ENCODE measurements around the gene CREB3L2. TPM values are rescaled to one million over a fixed set of nuclear protein-coding genes. Genes with fewer than 3 reads are reported as not detected.

Gene CREB3L2
- total RNA-seq, 1 experiment from 2014 or later, result 49.8 TPM

DNA sequence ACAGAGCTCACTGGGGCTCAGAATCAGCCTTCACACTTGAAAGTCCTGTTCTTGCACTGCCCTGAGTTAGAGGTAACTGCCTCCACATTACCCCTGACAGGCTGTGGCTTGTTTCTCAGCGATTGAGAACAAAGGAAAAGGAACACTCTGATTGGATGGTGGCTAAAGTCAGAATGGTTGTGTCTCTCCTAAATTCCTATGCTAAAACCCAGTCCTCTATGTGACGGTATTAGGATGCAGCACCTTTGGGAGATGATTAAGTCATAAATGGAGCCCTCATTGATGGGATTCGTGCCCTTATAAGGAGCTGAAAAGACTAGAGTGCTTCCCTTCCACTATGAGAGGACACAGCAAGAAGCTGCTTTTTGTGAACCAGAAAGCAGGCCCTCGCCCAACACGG, 116.2 kb downstream of the CREB3L2 start:
- CTCF ChIA-PET, result no interaction called here
- RAD21 ChIA-PET (ENCODE audit: low non-redundant PET in 1 of 2, low total read pairs in 2 of 2, uncharacterized antibody in 2 of 2, unreplicated experiment in 2 of 2), result no interaction called here

More for the DNA sequence above, 116.2 kb downstream of the CREB3L2 start:
- no peak for TF ChIP-seq EGR1 (IDR thresholded peaks at IDR 0.05; ENCODE audit: low read depth)
- TF ChIP-seq ZNF274 (IDR thresholded peaks at IDR 0.05; ENCODE audit: low read depth, low read length), result no peak
- TF ChIP-seq CTCF (IDR thresholded peaks at IDR 0.05 in 2 of 3, conservative IDR thresholded peaks at IDR 0.05 in 1 of 3; ENCODE audit: borderline replicate concordance in 1 of 3, insufficient read depth in 1 of 3, low read depth in 2 of 3, low read length in 2 of 3), result no peak
- TF ChIP-seq JUND (IDR thresholded peaks at IDR 0.05), result no peak
- no peak for TF ChIP-seq SIN3A (IDR thresholded peaks at IDR 0.05; ENCODE audit: low read depth)
- TF ChIP-seq, protein P1, sequence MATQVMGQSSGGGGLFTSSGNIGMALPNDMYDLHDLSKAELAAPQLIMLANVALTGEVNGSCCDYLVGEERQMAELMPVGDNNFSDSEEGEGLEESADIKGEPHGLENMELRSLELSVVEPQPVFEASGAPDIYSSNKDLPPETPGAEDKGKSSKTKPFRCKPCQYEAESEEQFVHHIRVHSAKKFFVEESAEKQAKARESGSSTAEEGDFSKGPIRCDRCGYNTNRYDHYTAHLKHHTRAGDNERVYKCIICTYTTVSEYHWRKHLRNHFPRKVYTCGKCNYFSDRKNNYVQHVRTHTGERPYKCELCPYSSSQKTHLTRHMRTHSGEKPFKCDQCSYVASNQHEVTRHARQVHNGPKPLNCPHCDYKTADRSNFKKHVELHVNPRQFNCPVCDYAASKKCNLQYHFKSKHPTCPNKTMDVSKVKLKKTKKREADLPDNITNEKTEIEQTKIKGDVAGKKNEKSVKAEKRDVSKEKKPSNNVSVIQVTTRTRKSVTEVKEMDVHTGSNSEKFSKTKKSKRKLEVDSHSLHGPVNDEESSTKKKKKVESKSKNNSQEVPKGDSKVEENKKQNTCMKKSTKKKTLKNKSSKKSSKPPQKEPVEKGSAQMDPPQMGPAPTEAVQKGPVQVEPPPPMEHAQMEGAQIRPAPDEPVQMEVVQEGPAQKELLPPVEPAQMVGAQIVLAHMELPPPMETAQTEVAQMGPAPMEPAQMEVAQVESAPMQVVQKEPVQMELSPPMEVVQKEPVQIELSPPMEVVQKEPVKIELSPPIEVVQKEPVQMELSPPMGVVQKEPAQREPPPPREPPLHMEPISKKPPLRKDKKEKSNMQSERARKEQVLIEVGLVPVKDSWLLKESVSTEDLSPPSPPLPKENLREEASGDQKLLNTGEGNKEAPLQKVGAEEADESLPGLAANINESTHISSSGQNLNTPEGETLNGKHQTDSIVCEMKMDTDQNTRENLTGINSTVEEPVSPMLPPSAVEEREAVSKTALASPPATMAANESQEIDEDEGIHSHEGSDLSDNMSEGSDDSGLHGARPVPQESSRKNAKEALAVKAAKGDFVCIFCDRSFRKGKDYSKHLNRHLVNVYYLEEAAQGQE (IDR thresholded peaks at IDR 0.05; ENCODE audit: low read depth), result no peak
- TF ChIP-seq SRF (IDR thresholded peaks at IDR 0.05; ENCODE audit: low read depth), result no peak
- TF ChIP-seq FOSL1 (IDR thresholded peaks at IDR 0.05; ENCODE audit: low read depth), result no peak
- no peak for TF ChIP-seq EZH2phosphoT487 (IDR thresholded peaks at IDR 0.05; ENCODE audit: borderline replicate concordance)
- TF ChIP-seq POLR2AphosphoS5 (IDR thresholded peaks at IDR 0.05; ENCODE audit: low read depth, low read length), result no peak
- no peak for TF ChIP-seq ZFX (IDR thresholded peaks at IDR 0.05)
- TF ChIP-seq, protein P2, sequence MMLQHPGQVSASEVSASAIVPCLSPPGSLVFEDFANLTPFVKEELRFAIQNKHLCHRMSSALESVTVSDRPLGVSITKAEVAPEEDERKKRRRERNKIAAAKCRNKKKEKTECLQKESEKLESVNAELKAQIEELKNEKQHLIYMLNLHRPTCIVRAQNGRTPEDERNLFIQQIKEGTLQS (IDR thresholded peaks at IDR 0.05), result no peak
- TF ChIP-seq SP1 (IDR thresholded peaks at IDR 0.05; ENCODE audit: low read depth), result no peak
- TF ChIP-seq, protein P3, sequence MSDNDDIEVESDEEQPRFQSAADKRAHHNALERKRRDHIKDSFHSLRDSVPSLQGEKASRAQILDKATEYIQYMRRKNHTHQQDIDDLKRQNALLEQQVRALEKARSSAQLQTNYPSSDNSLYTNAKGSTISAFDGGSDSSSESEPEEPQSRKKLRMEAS (IDR thresholded peaks at IDR 0.05), result no peak
- TF ChIP-seq POLR2A (IDR thresholded peaks at IDR 0.05; ENCODE audit: borderline replicate concordance, extremely low read depth, insufficient read depth, insufficient read length), result no peak
- TF ChIP-seq TCF7L2 (IDR thresholded peaks at IDR 0.05; ENCODE audit: borderline replicate concordance, extremely low read depth, insufficient read depth, insufficient read length), result no peak
- TF ChIP-seq, protein P4, sequence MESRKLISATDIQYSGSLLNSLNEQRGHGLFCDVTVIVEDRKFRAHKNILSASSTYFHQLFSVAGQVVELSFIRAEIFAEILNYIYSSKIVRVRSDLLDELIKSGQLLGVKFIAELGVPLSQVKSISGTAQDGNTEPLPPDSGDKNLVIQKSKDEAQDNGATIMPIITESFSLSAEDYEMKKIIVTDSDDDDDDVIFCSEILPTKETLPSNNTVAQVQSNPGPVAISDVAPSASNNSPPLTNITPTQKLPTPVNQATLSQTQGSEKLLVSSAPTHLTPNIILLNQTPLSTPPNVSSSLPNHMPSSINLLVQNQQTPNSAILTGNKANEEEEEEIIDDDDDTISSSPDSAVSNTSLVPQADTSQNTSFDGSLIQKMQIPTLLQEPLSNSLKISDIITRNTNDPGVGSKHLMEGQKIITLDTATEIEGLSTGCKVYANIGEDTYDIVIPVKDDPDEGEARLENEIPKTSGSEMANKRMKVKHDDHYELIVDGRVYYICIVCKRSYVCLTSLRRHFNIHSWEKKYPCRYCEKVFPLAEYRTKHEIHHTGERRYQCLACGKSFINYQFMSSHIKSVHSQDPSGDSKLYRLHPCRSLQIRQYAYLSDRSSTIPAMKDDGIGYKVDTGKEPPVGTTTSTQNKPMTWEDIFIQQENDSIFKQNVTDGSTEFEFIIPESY (IDR thresholded peaks at IDR 0.05; ENCODE audit: extremely low read depth, insufficient replicate concordance, low read length), result no peak
- no peak for TF ChIP-seq YY1 (IDR thresholded peaks at IDR 0.05; ENCODE audit: extremely low read depth, insufficient replicate concordance, low read depth, low read length)
- Histone ChIP-seq H2AFZ (ENCODE audit: low read depth, low read length, poor library complexity, severe bottlenecking) (no peak overlapping the region), H3K4me1 (ENCODE audit: control insufficient read depth in 1 of 2, insufficient read depth in 2 of 2, low read length in 2 of 2) (peaks cover 16 to 23% of the 10 kb centered on the region in 2 experiments), H3K4me2 (ENCODE audit: low read length) (no peak overlapping the region), H3K36me3 (ENCODE audit: control insufficient read depth in 1 of 2, insufficient read depth in 2 of 2, low read length in 2 of 2) (peaks cover 0 to 5% of the 10 kb centered on the region in 2 experiments; a peak in 1 of 4 replicates), H3K27me3 (ENCODE audit: insufficient read depth, low read length) (no peaks in the 10 kb centered on the region), H3K79me2 (ENCODE audit: insufficient read depth, low read length) (no peaks in the 10 kb centered on the region), H3K9me3 (ENCODE audit: control insufficient read depth in 1 of 2, insufficient read depth in 1 of 2, low read depth in 1 of 2, low read length in 2 of 2) (no peaks in the 10 kb centered on the region), H3K9ac (ENCODE audit: low read length) (no peak overlapping the region), H3K4me3 (replicated peaks in 1 of 2; ENCODE audit: low read depth in 1 of 2, low read length in 2 of 2) (no peak overlapping the region), H3K27ac (ENCODE audit: low read depth, low read length) (no peak overlapping the region), H3K9me2 (ENCODE audit: insufficient read depth) (no peaks in the 10 kb centered on the region), H4K20me1 (ENCODE audit: insufficient read depth) (no peaks in the 10 kb centered on the region)
- ATAC-seq, result no peak
- POLR2A ChIA-PET, result no interaction called here
- DNase-seq (ENCODE audit: low read depth, low spot score), result no peak
- no TSS peak for BruUV-seq (replicated peaks)
- intact Hi-C loops (cut with micrococcal nuclease), result no loop called here

Data from HCT116 (cell line).